ENCODE results near the gene GNG4.
A peak's percentile ranks its signal among the peaks of the same experiment; 100 is the strongest.

The GNG4 gene

DNA sequence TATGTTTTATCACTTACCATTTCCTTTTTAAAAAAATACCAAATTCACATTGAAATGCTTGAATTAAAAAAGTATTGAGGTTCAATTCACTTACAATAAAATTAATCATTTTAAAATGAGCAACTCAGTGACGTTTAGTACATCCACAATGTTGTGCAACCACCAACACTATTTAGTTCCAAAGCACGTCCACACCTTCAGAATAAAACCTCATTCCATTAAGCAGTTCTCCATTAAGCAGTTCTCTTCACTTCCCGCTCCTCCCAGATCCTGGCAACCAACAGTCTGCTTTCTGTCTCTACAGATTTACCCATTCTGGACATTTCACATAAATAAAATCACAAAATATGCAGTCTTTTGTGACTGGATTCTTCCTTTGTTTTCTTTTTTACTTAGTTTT is 41.3 kb downstream of the GNG4 start:
- Histone ChIP-seq H3K9ac (ENCODE audit: low read depth, low read length, poor library complexity, severe bottlenecking) (no peak overlapping the region), H3F3A (ENCODE audit: low read depth) (no peaks in the 10 kb centered on the region)
- no peak for TF ChIP-seq EZH2phosphoT487 (IDR thresholded peaks at IDR 0.05; ENCODE audit: borderline replicate concordance)
- TF ChIP-seq CTCF (conservative IDR thresholded peaks at IDR 0.05; ENCODE audit: low read length) = no peak

GRCh38 chr1:235607284-235607683 is 42.3 kb downstream of the GNG4 start:
- H3K4me3 ChIP-seq (ENCODE audit: low read length, poor library complexity, severe bottlenecking) = no peak overlapping the region
- no peaks in the 10 kb centered on the region for H3K79me2 ChIP-seq (ENCODE audit: insufficient read depth, low read length)
- no peak for TF ChIP-seq EZH2phosphoT487 (IDR thresholded peaks at IDR 0.05; ENCODE audit: borderline replicate concordance)
- TF ChIP-seq CTCF (conservative IDR thresholded peaks at IDR 0.05; ENCODE audit: low read length) = no peak
- no peaks in the 10 kb centered on the region for H3F3A ChIP-seq (ENCODE audit: low read depth)
- H3K9me3 ChIP-seq (ENCODE audit: insufficient read depth, low read depth, low read length) = no peaks in the 10 kb centered on the region
- H4K20me1 ChIP-seq (ENCODE audit: insufficient read depth, low read length, poor library complexity, severe bottlenecking) = no peaks in the 10 kb centered on the region
- no peaks in the 10 kb centered on the region for H3K9me2 ChIP-seq (replicated peaks; ENCODE audit: low read depth, low read length)
- no peak overlapping the region for H3K4me2 ChIP-seq (ENCODE audit: low read depth, low read length, poor library complexity, severe bottlenecking)
- H3K27me3 ChIP-seq (ENCODE audit: insufficient read depth, low read length, poor library complexity, severe bottlenecking) = no peaks in the 10 kb centered on the region
- no peak overlapping the region for H3K9ac ChIP-seq (ENCODE audit: low read depth, low read length, poor library complexity, severe bottlenecking)
- peaks cover 14% of the 10 kb centered on the region for H3K4me1 ChIP-seq (ENCODE audit: insufficient read depth, low read length, poor library complexity, severe bottlenecking)
- no peaks in the 10 kb centered on the region for H3K36me3 ChIP-seq (ENCODE audit: insufficient read depth, low read length)
- H2AFZ ChIP-seq (ENCODE audit: low read length) = no peak overlapping the region

More for the DNA sequence above, 41.3 kb downstream of the GNG4 start:
- Histone ChIP-seq H3K79me2 (ENCODE audit: insufficient read depth, low read length) (no peaks in the 10 kb centered on the region), H3K9me3 (ENCODE audit: insufficient read depth, low read depth, low read length) (no peaks in the 10 kb centered on the region), H3K27me3 (ENCODE audit: insufficient read depth, low read length, poor library complexity, severe bottlenecking) (no peaks in the 10 kb centered on the region), H3K4me1 (ENCODE audit: insufficient read depth, low read length, poor library complexity, severe bottlenecking) (peaks cover 14% of the 10 kb centered on the region), H3K4me2 (ENCODE audit: low read depth, low read length, poor library complexity, severe bottlenecking) (no peak overlapping the region), H4K20me1 (ENCODE audit: insufficient read depth, low read length, poor library complexity, severe bottlenecking) (no peaks in the 10 kb centered on the region), H3K4me3 (ENCODE audit: low read length, poor library complexity, severe bottlenecking) (no peak overlapping the region), H3K36me3 (ENCODE audit: insufficient read depth, low read length) (no peaks in the 10 kb centered on the region), H3K9me2 (replicated peaks; ENCODE audit: low read depth, low read length) (no peaks in the 10 kb centered on the region), H2AFZ (ENCODE audit: low read length) (no peak overlapping the region)

DNA sequence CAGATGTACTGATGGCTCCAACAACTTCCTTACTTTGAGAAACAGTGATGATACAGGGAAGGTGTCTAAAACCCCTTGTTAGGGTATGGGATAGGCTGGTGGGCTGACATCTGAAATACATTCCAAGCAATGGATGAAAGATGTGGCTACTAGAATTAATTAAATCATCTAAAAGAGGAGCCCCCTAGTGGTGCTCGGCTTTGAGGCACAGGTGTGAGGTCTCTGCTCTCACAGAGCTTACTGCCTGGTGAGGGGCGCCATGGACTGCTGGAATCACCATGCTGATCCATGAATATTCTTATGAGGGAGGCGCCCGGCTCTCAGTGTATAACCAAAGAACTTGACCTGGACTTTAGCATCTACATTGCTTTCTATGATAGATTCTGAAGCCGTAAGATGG is 48.5 kb downstream of the GNG4 start:
- Histone ChIP-seq H3K4me2 (ENCODE audit: low read depth, low read length, poor library complexity, severe bottlenecking) (no peak overlapping the region), H3K79me2 (ENCODE audit: insufficient read depth, low read length) (no peaks in the 10 kb centered on the region), H4K20me1 (ENCODE audit: insufficient read depth, low read length, poor library complexity, severe bottlenecking) (no peaks in the 10 kb centered on the region), H2AFZ (ENCODE audit: low read length) (no peak overlapping the region), H3K4me1 (ENCODE audit: insufficient read depth, low read length, poor library complexity, severe bottlenecking) (no peaks in the 10 kb centered on the region), H3K27me3 (ENCODE audit: insufficient read depth, low read length, poor library complexity, severe bottlenecking) (no peaks in the 10 kb centered on the region), H3K9ac (ENCODE audit: low read depth, low read length, poor library complexity, severe bottlenecking) (no peak overlapping the region), H3K9me2 (replicated peaks; ENCODE audit: low read depth, low read length) (no peaks in the 10 kb centered on the region), H3K4me3 (ENCODE audit: low read length, poor library complexity, severe bottlenecking) (no peak overlapping the region), H3F3A (ENCODE audit: low read depth) (no peaks in the 10 kb centered on the region), H3K36me3 (ENCODE audit: insufficient read depth, low read length) (no peaks in the 10 kb centered on the region), H3K9me3 (ENCODE audit: insufficient read depth, low read depth, low read length) (no peaks in the 10 kb centered on the region)
- no peak for TF ChIP-seq EZH2phosphoT487 (IDR thresholded peaks at IDR 0.05; ENCODE audit: borderline replicate concordance)
- TF ChIP-seq CTCF (conservative IDR thresholded peaks at IDR 0.05; ENCODE audit: low read length) = peak; percentile 87

All from Loucy (cell line).